ENCODE data around the gene LDLRAP1. TPM values are rescaled to one million over a fixed set of nuclear protein-coding genes. Genes with fewer than 3 reads are reported as not detected.

LDLRAP1 gene
- total and polyA plus RNA-seq, 9 donors: 9.1 to 17.4 (median 13.1) TPM

DNA sequence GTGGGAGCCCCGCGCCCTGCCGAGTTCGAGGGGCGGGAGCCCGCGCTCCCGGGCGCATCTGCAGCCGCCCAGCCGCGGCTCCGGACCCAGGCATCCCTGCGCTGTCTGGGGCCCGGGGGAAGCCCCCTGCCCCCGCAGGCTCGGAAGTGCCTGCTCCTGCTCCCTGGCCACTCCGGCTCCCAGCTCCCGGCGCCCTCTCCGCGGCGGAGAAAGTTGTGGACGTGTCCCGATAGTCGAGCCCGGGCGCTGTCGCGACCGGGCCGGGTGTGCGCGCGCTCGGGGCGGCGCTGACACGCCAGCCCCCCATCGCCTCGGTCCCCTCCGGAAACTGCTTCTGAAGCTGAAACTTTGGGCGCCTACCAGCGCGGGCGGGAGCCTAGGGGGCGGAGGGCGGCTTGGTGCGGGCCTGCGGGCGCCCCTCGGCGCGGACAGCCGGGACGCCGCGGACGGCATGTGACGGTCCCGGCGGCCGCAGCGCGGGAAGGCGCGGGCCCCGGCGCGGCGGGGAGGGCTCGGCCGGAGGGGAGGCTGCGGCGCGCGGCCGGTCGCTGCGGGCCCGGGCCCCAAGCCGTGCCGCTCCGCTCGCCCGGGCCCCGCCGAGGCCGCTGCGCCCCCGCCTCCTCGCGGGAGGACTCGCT lies 73.7 kb downstream of the LDLRAP1 start:
- Histone ChIP-seq H3K27ac (no peak overlapping the region), H3K4me1 (ENCODE audit: insufficient read depth) (peaks cover 11% of the 10 kb centered on the region), H3K4me3 (peak overlapping the region; percentile 65), H3K27me3 (no peaks in the 10 kb centered on the region), H3K9me3 (no peaks in the 10 kb centered on the region), H3K36me3 (no peaks in the 10 kb centered on the region)
- TF ChIP-seq, protein P1, sequence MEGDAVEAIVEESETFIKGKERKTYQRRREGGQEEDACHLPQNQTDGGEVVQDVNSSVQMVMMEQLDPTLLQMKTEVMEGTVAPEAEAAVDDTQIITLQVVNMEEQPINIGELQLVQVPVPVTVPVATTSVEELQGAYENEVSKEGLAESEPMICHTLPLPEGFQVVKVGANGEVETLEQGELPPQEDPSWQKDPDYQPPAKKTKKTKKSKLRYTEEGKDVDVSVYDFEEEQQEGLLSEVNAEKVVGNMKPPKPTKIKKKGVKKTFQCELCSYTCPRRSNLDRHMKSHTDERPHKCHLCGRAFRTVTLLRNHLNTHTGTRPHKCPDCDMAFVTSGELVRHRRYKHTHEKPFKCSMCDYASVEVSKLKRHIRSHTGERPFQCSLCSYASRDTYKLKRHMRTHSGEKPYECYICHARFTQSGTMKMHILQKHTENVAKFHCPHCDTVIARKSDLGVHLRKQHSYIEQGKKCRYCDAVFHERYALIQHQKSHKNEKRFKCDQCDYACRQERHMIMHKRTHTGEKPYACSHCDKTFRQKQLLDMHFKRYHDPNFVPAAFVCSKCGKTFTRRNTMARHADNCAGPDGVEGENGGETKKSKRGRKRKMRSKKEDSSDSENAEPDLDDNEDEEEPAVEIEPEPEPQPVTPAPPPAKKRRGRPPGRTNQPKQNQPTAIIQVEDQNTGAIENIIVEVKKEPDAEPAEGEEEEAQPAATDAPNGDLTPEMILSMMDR (IDR thresholded peaks at IDR 0.05): no peak
- TF ChIP-seq EP300 (IDR thresholded peaks at IDR 0.05) (no peak), POLR2A (IDR thresholded peaks at IDR 0.05) (no peak)
- 0% methylated on average over 11 to 94 of the region's 94 CpGs for WGBS, 3 donors
- DNase-seq: peak in 2 of 5 donors; percentile 34 to 53
- intact Hi-C loops (cut with DNase I): loop anchor here in 3 of 4 donors (2.0 to 10.0 kb wide), 4 partner anchors 88 to 378 kb away; partner anchors contain the start of gene PAFAH2 (in 1 of the 3)

DNA sequence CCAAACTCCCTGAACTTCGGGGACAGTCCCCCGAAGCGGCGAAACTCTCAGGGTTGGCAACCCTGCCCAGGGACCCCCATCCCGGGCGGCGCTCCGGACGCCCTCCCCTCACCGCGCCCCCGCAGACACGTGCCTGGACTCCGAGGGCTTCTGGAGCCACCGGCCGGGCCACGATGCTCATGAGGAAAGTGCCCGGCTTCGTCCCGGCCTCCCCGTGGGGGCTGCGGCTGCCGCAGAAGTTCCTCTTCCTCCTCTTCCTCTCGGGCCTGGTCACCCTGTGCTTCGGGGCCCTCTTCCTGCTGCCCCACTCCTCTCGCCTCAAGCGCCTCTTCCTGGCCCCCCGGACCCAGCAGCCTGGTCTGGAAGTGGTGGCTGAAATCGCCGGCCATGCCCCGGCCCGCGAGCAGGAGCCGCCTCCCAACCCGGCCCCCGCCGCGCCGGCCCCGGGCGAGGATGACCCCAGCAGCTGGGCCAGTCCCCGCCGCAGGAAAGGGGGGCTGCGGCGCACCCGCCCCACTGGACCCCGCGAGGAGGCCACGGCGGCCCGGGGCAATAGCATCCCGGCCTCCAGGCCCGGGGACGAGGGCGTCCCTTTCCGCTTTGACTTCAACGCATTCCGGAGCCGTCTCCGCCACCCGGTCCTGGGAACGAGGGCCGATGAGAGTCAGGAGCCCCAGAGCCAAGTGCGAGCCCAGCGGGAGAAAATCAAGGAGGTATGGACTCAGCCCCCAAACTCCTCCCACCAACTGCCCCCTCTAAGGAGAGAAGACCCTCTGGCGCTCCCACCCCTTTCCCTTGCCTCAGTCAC lies 74.4 kb downstream of the LDLRAP1 start:
- Histone ChIP-seq H3K27me3 (no peaks in the 10 kb centered on the region), H3K36me3 (no peaks in the 10 kb centered on the region), H3K27ac (peak overlapping the region in 1 of 2 donors; percentile 53), H3K4me3 (peak overlapping the region; percentile 65), H3K9me3 (no peaks in the 10 kb centered on the region), H3K4me1 (ENCODE audit: insufficient read depth) (peaks cover 11% of the 10 kb centered on the region)
- WGBS, 3 donors: 1 to 3% (median 2%) methylated on average over 51 to 66 of the region's 66 CpGs
- peak; percentile 35 to 64 (median 51) for DNase-seq
- TF ChIP-seq EP300 (IDR thresholded peaks at IDR 0.05) (no peak), POLR2A (IDR thresholded peaks at IDR 0.05) (no peak)
- TF ChIP-seq, protein P1 (IDR thresholded peaks at IDR 0.05): no peak
- intact Hi-C loops (cut with DNase I): loop anchor here in 3 of 4 donors (2.0 to 10.0 kb wide), 5 partner anchors 77 to 377 kb away; partner anchors contain the start of gene PAFAH2 (in 1 of the 3)

DNA sequence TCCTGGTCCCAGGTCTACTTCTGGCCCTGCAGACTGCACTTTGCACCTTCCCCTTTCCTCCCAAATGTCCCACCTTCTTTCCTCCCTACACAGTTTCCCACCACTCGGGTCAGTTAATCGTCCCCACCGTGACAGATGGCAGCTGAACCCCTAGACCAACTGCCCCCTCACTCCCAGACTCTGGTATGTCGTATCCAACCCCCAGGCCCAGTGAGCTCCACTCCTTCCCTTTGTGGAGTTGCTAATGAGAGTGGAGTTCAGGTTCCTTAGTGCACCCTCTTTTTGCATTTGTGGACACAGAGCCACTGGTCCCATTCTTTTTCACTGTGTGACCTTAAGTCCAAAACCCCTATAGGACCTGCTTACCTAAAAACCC lies 75.0 kb downstream of the LDLRAP1 start:
- H3K4me1 ChIP-seq (ENCODE audit: insufficient read depth): peaks cover 11% of the 10 kb centered on the region
- no peaks in the 10 kb centered on the region for H3K36me3 ChIP-seq
- H3K9me3 ChIP-seq: no peaks in the 10 kb centered on the region
- peak overlapping the region in 1 of 2 donors; percentile 53 for H3K27ac ChIP-seq
- intact Hi-C loops (cut with DNase I): loop anchor here in 3 of 4 donors (2.0 to 10.0 kb wide), 4 partner anchors 76 to 376 kb away; partner anchors contain the start of gene PAFAH2 (in 1 of the 3)
- H3K4me3 ChIP-seq: peak overlapping the region; percentile 65
- DNase-seq: no peak
- H3K27me3 ChIP-seq: no peaks in the 10 kb centered on the region
- WGBS, 3 donors: 30 to 53% (median 36%) methylated on average over 4 of the region's 4 CpGs
- TF ChIP-seq, protein P1 (IDR thresholded peaks at IDR 0.05): no peak
- TF ChIP-seq POLR2A (IDR thresholded peaks at IDR 0.05) (no peak), EP300 (IDR thresholded peaks at IDR 0.05) (no peak)

Other genes with a start within 250 kb of the LDLRAP1 start
- 10 to 100 TPM; 50.0 to 74.9 (median 53.9) TPM for gene TMEM50A, start 205.3 kb upstream of the LDLRAP1 start, total RNA-seq
- gene TMEM50A, start 205.3 kb upstream of the LDLRAP1 start, polyA plus RNA-seq: 100 to 1,000 TPM in 1 of 2 donors, 10 to 100 TPM in 1; 61.2 to 140 TPM
- gene RHCE, start 122.8 kb upstream of the LDLRAP1 start, total RNA-seq: under 1 TPM in 6 of 7 donors, not detected in 1; 0.27 to 0.83 (median 0.53) TPM
- under 1 TPM; 0.21 to 0.62 TPM for gene RHCE, start 122.8 kb upstream of the LDLRAP1 start, polyA plus RNA-seq
- gene MACO1, start 112.7 kb upstream of the LDLRAP1 start, total RNA-seq: 10 to 100 TPM; 14.1 to 26.8 (median 23.4) TPM
- gene MACO1, start 112.7 kb upstream of the LDLRAP1 start, polyA plus RNA-seq: 10 to 100 TPM; 14.5 to 30.4 TPM
- gene MAN1C1, start 73.2 kb downstream of the LDLRAP1 start, total RNA-seq: 10 to 100 TPM; 18.0 to 59.2 (median 41.0) TPM
- 10 to 100 TPM; 25.0 to 28.2 TPM for gene MAN1C1, start 73.2 kb downstream of the LDLRAP1 start, polyA plus RNA-seq